SK-N-SH treated with all-trans-retinoic acid at 6 μM for 48 hours (cell line): Measurements from ENCODE around the gene ARMH3.

Experiments
- ATAC-seq: fragments of 200-7000 bp; cut with Tn5 transposase; 3 replicates; pipeline ENCODE4 v1.9.1; 2020; ENCODE audit warnings: mild to moderate bottlenecking, moderate library complexity
- ARNTL ChIP-seq: fragments of 450-650 bp; formaldehyde crosslinking; IDR thresholded peaks from 2 replicates; pipeline ENCODE4 v1.5.0; 2020; ENCODE audit warnings: low read depth, mild to moderate bottlenecking, moderate library complexity, borderline replicate concordance
- BACH2 ChIP-seq: fragments of 250-450 bp; sonication (Bioruptor Pico); IDR thresholded peaks from 2 replicates; pipeline ENCODE4 v1.9.0; 2021; ENCODE audit warnings: mild to moderate bottlenecking, borderline replicate concordance
- CSDC2 ChIP-seq: fragments of 250-450 bp; sonication (Bioruptor Pico); IDR thresholded peaks from 2 replicates; pipeline ENCODE4 v1.5.0; 2020; ENCODE audit warnings: mild to moderate bottlenecking, moderate library complexity
- ESRRG ChIP-seq: fragments of 250-450 bp; sonication (Bioruptor Pico); IDR thresholded peaks from 2 replicates; pipeline ENCODE4 v1.6.1; 2021; ENCODE audit warnings: mild to moderate bottlenecking
- GLIS3 ChIP-seq: fragments of 250-450 bp; sonication (Bioruptor Pico); IDR thresholded peaks from 2 replicates; pipeline ENCODE4 v1.5.0; 2020; ENCODE audit warnings: mild to moderate bottlenecking, moderate library complexity
- ISL1 ChIP-seq: fragments of 250-450 bp; sonication (Bioruptor Pico); IDR thresholded peaks from 2 replicates; pipeline ENCODE4 v2.1.2; 2022; ENCODE audit warnings: mild to moderate bottlenecking, moderate library complexity
- OSR1 ChIP-seq: fragments of 250-450 bp; sonication (Bioruptor Pico); IDR thresholded peaks from 2 replicates; pipeline ENCODE4 v1.8.0; 2022; ENCODE audit warnings: moderate library complexity, mild to moderate bottlenecking, inconsistent platforms
- RARB ChIP-seq: fragments of 250-450 bp; sonication (Bioruptor Pico); IDR thresholded peaks from 2 replicates; pipeline ENCODE4 v1.8.0; 2021; ENCODE audit warnings: mild to moderate bottlenecking, moderate library complexity
- SNAI2 ChIP-seq: fragments of 250-450 bp; sonication (Bioruptor Pico); IDR thresholded peaks from 2 replicates; pipeline ENCODE4 v1.5.0; 2020; ENCODE audit warnings: mild to moderate bottlenecking, moderate library complexity
- TCF4 ChIP-seq: fragments of 250-450 bp; sonication (Bioruptor Pico); IDR thresholded peaks from 2 replicates; pipeline ENCODE4 v1.8.0; 2021; ENCODE audit warnings: mild to moderate bottlenecking, moderate library complexity, borderline replicate concordance
- TOX ChIP-seq: fragments of 250-450 bp; sonication (Bioruptor Pico); IDR thresholded peaks from 2 replicates; pipeline ENCODE4 v1.8.0; 2021; ENCODE audit warnings: mild to moderate bottlenecking, moderate library complexity, borderline replicate concordance
- ZC3H10 ChIP-seq: fragments of 250-450 bp; sonication (Bioruptor Pico); IDR thresholded peaks from 2 replicates; pipeline ENCODE4 v1.5.1; 2021; ENCODE audit warnings: mild to moderate bottlenecking, moderate library complexity
- ZFP30 ChIP-seq: fragments of 450-650 bp; formaldehyde crosslinking; IDR thresholded peaks from 2 replicates; pipeline ENCODE4 v1.5.0; 2022; ENCODE audit warnings: mild to moderate bottlenecking, moderate library complexity
- ZNF565 ChIP-seq: fragments of 450-650 bp; formaldehyde crosslinking; conservative IDR thresholded peaks from 2 replicates; pipeline ENCODE4 v1.5.0; 2020; ENCODE audit warnings: low read depth, mild to moderate bottlenecking, moderate library complexity
- ZNF70 ChIP-seq: fragments of 450-650 bp; formaldehyde crosslinking; IDR thresholded peaks from 2 replicates; pipeline ENCODE4 v1.5.0; 2020; ENCODE audit warnings: mild to moderate bottlenecking, moderate library complexity
- ZNF8 ChIP-seq: fragments of 450-650 bp; formaldehyde crosslinking; IDR thresholded peaks from 2 replicates; pipeline ENCODE4 v1.5.0; 2020; ENCODE audit warnings: mild to moderate bottlenecking, moderate library complexity
- TF ChIP-seq, protein P1 (sequence below): fragments of 250-450 bp; sonication (Bioruptor Pico); IDR thresholded peaks from 2 replicates; pipeline ENCODE4 v1.5.1; 2020; ENCODE audit warnings: low read depth, mild to moderate bottlenecking, moderate library complexity
- TF ChIP-seq, protein P2 (sequence below): fragments of 250-450 bp; sonication (Bioruptor Pico); IDR thresholded peaks from 2 replicates; pipeline ENCODE4 v1.8.0; 2020; ENCODE audit warnings: mild to moderate bottlenecking, moderate library complexity, borderline replicate concordance
- TF ChIP-seq, protein P3 (sequence below): fragments of 250-450 bp; sonication (Bioruptor Pico); IDR thresholded peaks from 2 replicates; pipeline ENCODE4 v1.8.0; 2021; ENCODE audit warnings: low read depth, mild to moderate bottlenecking, moderate library complexity, borderline replicate concordance
- TF ChIP-seq, protein P4 (sequence below): fragments of 250-450 bp; sonication (Bioruptor Pico); IDR thresholded peaks from 2 replicates; pipeline ENCODE4 v1.5.0; 2020; ENCODE audit warnings: mild to moderate bottlenecking, moderate library complexity
- TF ChIP-seq, protein P5 (sequence below): fragments of 250-450 bp; sonication (Bioruptor Pico); IDR thresholded peaks from 2 replicates; pipeline ENCODE4 v1.5.1; 2021; ENCODE audit warnings: mild to moderate bottlenecking, moderate library complexity

Gene ARMH3

DNA sequence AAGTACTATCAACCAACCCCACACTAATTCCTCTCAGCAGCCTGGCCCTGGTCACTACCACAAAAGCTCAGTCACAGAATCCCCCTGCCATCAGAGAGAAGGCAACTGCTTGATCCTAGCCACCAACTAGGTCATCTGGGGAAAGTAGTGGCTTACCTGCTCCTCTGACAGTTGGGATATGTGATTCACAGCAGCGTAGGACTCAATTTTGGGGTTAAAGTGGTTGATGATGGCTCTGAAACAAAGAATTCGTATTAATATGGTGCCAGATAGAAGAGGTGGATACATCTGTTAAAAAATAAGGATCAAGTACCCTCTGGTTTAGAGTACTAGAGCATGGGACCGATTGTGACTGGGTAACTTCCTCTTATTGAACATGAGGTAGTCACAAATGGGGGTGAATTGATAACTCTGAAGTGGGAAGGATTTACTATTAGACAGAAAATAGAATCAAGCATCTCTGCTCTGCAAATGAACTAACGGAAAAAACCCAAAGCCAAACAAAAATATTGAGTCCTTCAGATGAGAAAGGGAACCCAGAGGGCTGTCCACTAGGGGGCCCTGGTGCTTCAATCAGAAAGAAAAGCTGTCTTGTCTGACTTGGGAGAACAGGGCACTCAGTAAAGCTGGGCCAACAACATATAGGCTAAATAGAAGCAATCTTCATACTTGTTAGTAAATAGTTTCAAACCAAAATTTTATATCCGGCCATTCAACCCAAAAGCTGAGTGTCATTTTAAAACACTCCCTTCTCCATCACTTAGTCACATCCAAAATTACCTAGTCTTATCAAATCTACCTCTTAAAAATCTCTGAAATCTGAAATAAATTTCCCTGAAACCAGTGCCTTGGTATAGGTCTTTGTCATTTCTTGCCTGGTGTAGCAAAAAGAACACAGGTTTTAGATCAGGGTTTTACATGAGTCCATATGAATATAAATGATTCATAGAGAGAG is 166.4 kb downstream of the ARMH3 start:
- peak; percentile 91 for ATAC-seq
- TF ChIP-seq, protein P1, sequence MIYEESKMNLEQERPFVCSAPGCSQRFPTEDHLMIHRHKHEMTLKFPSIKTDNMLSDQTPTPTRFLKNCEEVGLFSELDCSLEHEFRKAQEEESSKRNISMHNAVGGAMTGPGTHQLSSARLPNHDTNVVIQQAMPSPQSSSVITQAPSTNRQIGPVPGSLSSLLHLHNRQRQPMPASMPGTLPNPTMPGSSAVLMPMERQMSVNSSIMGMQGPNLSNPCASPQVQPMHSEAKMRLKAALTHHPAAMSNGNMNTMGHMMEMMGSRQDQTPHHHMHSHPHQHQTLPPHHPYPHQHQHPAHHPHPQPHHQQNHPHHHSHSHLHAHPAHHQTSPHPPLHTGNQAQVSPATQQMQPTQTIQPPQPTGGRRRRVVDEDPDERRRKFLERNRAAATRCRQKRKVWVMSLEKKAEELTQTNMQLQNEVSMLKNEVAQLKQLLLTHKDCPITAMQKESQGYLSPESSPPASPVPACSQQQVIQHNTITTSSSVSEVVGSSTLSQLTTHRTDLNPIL (CRISPR knock-in tag): no peak
- TF ChIP-seq, protein P2, sequence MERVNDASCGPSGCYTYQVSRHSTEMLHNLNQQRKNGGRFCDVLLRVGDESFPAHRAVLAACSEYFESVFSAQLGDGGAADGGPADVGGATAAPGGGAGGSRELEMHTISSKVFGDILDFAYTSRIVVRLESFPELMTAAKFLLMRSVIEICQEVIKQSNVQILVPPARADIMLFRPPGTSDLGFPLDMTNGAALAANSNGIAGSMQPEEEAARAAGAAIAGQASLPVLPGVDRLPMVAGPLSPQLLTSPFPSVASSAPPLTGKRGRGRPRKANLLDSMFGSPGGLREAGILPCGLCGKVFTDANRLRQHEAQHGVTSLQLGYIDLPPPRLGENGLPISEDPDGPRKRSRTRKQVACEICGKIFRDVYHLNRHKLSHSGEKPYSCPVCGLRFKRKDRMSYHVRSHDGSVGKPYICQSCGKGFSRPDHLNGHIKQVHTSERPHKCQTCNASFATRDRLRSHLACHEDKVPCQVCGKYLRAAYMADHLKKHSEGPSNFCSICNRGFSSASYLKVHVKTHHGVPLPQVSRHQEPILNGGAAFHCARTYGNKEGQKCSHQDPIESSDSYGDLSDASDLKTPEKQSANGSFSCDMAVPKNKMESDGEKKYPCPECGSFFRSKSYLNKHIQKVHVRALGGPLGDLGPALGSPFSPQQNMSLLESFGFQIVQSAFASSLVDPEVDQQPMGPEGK (CRISPR knock-in tag): no peak
- TF ChIP-seq ESRRG: no peak
- TF ChIP-seq, protein P3, sequence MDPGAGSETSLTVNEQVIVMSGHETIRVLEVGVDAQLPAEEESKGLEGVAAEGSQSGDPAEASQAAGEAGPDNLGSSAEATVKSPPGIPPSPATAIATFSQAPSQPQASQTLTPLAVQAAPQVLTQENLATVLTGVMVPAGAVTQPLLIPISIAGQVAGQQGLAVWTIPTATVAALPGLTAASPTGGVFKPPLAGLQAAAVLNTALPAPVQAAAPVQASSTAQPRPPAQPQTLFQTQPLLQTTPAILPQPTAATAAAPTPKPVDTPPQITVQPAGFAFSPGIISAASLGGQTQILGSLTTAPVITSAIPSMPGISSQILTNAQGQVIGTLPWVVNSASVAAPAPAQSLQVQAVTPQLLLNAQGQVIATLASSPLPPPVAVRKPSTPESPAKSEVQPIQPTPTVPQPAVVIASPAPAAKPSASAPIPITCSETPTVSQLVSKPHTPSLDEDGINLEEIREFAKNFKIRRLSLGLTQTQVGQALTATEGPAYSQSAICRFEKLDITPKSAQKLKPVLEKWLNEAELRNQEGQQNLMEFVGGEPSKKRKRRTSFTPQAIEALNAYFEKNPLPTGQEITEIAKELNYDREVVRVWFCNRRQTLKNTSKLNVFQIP: no peak
- TF ChIP-seq ISL1 (CRISPR knock-in tag): no peak
- no peak for TF ChIP-seq OSR1 (CRISPR knock-in tag)
- no peak for TF ChIP-seq TCF4 (CRISPR knock-in tag)
- TF ChIP-seq ZNF565 (CRISPR knock-in tag): no peak
- no peak for TF ChIP-seq SNAI2 (CRISPR knock-in tag)

DNA sequence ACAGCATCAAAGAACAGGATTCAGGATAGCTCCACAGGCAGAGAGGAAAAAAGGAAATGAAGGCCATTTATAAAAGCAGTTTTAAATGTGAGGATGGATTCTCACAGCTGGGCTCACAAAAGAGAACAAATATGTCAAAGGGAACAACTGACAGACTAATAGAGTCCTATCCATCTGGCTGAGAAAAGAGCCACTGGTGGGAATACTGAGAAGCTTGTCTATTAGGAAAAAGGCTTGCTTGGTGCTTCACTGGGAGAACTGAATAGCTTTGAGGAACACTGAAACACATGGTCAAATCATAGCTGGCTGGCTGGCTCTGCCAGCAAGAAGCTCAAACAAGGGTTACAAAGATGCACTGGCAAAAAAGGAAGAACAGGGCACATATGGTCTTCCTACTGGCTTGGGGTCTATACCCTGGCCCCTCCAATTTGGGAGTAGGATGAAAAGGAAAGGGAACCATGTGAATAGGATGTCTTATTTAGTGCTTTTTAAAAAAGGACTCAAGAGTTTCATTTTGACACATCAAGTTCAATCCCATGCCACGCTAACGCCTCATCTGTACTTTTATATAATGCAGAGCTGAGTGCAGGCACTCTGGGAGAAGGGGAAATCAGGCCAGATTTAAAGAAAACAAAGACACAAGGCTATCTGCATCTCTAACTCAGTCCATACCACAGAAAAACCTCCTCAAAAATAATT is 167.6 kb downstream of the ARMH3 start:
- TF ChIP-seq ZC3H10: no peak
- TF ChIP-seq BACH2 (CRISPR knock-in tag): no peak
- no peak for TF ChIP-seq ZNF70 (CRISPR knock-in tag)
- no peak for TF ChIP-seq GLIS3
- TF ChIP-seq, protein P2 (CRISPR knock-in tag): no peak
- no peak for TF ChIP-seq ISL1 (CRISPR knock-in tag)
- TF ChIP-seq, protein P4, sequence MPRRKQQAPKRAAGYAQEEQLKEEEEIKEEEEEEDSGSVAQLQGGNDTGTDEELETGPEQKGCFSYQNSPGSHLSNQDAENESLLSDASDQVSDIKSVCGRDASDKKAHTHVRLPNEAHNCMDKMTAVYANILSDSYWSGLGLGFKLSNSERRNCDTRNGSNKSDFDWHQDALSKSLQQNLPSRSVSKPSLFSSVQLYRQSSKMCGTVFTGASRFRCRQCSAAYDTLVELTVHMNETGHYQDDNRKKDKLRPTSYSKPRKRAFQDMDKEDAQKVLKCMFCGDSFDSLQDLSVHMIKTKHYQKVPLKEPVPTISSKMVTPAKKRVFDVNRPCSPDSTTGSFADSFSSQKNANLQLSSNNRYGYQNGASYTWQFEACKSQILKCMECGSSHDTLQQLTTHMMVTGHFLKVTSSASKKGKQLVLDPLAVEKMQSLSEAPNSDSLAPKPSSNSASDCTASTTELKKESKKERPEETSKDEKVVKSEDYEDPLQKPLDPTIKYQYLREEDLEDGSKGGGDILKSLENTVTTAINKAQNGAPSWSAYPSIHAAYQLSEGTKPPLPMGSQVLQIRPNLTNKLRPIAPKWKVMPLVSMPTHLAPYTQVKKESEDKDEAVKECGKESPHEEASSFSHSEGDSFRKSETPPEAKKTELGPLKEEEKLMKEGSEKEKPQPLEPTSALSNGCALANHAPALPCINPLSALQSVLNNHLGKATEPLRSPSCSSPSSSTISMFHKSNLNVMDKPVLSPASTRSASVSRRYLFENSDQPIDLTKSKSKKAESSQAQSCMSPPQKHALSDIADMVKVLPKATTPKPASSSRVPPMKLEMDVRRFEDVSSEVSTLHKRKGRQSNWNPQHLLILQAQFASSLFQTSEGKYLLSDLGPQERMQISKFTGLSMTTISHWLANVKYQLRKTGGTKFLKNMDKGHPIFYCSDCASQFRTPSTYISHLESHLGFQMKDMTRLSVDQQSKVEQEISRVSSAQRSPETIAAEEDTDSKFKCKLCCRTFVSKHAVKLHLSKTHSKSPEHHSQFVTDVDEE: no peak
- TF ChIP-seq ZNF8 (CRISPR knock-in tag): no peak
- TF ChIP-seq TOX (CRISPR knock-in tag): no peak
- TF ChIP-seq, protein P5, sequence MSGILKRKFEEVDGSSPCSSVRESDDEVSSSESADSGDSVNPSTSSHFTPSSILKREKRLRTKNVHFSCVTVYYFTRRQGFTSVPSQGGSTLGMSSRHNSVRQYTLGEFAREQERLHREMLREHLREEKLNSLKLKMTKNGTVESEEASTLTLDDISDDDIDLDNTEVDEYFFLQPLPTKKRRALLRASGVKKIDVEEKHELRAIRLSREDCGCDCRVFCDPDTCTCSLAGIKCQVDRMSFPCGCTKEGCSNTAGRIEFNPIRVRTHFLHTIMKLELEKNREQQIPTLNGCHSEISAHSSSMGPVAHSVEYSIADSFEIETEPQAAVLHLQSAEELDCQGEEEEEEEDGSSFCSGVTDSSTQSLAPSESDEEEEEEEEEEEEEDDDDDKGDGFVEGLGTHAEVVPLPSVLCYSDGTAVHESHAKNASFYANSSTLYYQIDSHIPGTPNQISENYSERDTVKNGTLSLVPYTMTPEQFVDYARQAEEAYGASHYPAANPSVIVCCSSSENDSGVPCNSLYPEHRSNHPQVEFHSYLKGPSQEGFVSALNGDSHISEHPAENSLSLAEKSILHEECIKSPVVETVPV (CRISPR knock-in tag): no peak
- TF ChIP-seq TCF4 (CRISPR knock-in tag): no peak
- TF ChIP-seq ESRRG: no peak
- TF ChIP-seq ARNTL: no peak
- no peak for TF ChIP-seq RARB (CRISPR knock-in tag)
- TF ChIP-seq, protein P1 (CRISPR knock-in tag): no peak
- TF ChIP-seq CSDC2 (CRISPR knock-in tag): no peak
- TF ChIP-seq ZFP30: no peak
- no peak for ATAC-seq
